Upper lobe of left lung (tissue), 6 donors: ENCODE measurements around the gene TMCC1. TPM values are rescaled to one million over a fixed set of nuclear protein-coding genes. Genes with fewer than 3 reads are reported as not detected.

Source experiments
- ATAC-seq, 2 donors: fragments of 200-7000 bp; cut with Tn5 transposase; one replicate each; pipeline ENCODE4 v1.9.1; 2022; ENCODE audit warnings: mild to moderate bottlenecking in 2 of 2, moderate library complexity in 2 of 2; ENCODE audit not compliant: low FRiP score in 2 of 2
- DNase-seq, 2 donors: peaks; one replicate each; pipeline ENCODE4 v3.0.0-alpha.2; 2019 to 2020
- H3K27ac ChIP-seq, 4 donors: fragments of 200-600 bp; sonication (generic); one replicate each; pipeline ENCODE4 v1.5.1; 2016 to 2019
- H3K27me3 ChIP-seq, 4 donors: fragments of 200-600 bp; sonication (generic); one replicate each; pipeline ENCODE4 v1.5.1; 2017 to 2019
- H3K36me3 ChIP-seq, 4 donors: fragments of 200-600 bp; sonication (generic); one replicate each; pipeline ENCODE4 v1.5.1; 2016 to 2019
- H3K4me1 ChIP-seq, 4 donors: fragments of 200-600 bp; sonication (generic); one replicate each; pipeline ENCODE4 v1.5.1; 2018 to 2019
- H3K4me3 ChIP-seq, 4 donors: fragments of 200-600 bp; sonication (generic); one replicate each; pipeline ENCODE4 v1.5.1; 2017 to 2019; ENCODE audit warnings: mild to moderate bottlenecking in 2 of 4, moderate library complexity in 1 of 4
- H3K9me3 ChIP-seq, 4 donors: fragments of 200-600 bp; sonication (generic); one replicate each; pipeline ENCODE4 v1.5.1; 2018 to 2019
- EP300 ChIP-seq, 4 donors: sonication (generic); formaldehyde crosslinking; IDR thresholded peaks; one replicate each; pipeline ENCODE4 v1.5.1; 2017; ENCODE audit warnings: antibody characterized with exemption in 4 of 4, control low read depth in 2 of 4
- POLR2A ChIP-seq, 4 donors: fragments of 450-650 bp; IDR thresholded peaks; one replicate each; pipeline ENCODE4 v1.5.1; 2016 to 2017; ENCODE audit warnings: antibody characterized with exemption in 4 of 4, mild to moderate bottlenecking in 2 of 4
- POLR2AphosphoS5 ChIP-seq, 2 donors: sonication (generic); formaldehyde crosslinking; IDR thresholded peaks; one replicate each; pipeline ENCODE4 v1.5.1; 2017; ENCODE audit warnings: antibody characterized with exemption in 2 of 2
- WGBS, 2 donors: methylation state at CpG; one replicate each; pipeline ENCODE4 v1.1.5; 2017 to 2018; 5-methylcytosine and 5-hydroxymethylcytosine counted together
- total RNA-seq, 6 donors: library from RNA; depleted of rRNA in 4 of 6; stranded (reverse); fragments of >200 nt in 4 of 6; gene quantifications; one replicate each; pipeline versions ENCODE4 v1.1.0 to v1.2.1, GENCODE V29; 2016 to 2021
- TF ChIP-seq, protein P1 (sequence below), 6 experiments: fragments of 450-650 bp in 4 of 6; fragments of 200-600 bp in 2 of 6; sonication (generic) in 2 of 6; IDR thresholded peaks; one replicate each; pipeline ENCODE4 v1.5.1; 2016 to 2019; ENCODE audit warnings: antibody characterized with exemption in 6 of 6
- donor health status: DM: no; HTN: no; CAD: no; lungs with moderate emphysema.
- donor health status: DM: no; HTN: yes; CAD: no; lungs with severe emphysema.

The TMCC1 gene
- total RNA-seq, 6 donors from 2014 or later = 16.9 to 39.2 (median 27.9) TPM

DNA sequence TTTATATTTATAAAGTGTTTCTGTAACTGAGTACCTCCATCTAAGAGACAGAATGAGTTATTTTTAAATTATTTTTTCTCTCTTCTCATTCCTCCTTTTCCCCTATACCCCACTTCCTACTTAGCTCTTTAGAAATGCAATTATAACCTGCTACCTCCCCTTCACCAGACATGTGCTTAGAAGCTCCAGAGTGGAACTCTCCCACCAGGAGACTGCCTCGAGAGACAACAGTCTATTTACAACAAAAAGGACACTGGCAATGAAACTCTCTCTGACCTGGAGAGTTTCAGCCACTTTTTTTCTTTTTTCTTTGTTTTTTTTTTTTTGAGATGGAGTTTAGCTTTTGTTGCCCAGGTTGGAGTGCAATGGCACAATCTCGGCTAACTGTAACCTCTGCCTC, 177.7 kb downstream of the TMCC1 start:
- no peak for TF ChIP-seq EP300 (IDR thresholded peaks at IDR 0.05)
- no peak for TF ChIP-seq POLR2A (IDR thresholded peaks at IDR 0.05)
- TF ChIP-seq, protein P1, sequence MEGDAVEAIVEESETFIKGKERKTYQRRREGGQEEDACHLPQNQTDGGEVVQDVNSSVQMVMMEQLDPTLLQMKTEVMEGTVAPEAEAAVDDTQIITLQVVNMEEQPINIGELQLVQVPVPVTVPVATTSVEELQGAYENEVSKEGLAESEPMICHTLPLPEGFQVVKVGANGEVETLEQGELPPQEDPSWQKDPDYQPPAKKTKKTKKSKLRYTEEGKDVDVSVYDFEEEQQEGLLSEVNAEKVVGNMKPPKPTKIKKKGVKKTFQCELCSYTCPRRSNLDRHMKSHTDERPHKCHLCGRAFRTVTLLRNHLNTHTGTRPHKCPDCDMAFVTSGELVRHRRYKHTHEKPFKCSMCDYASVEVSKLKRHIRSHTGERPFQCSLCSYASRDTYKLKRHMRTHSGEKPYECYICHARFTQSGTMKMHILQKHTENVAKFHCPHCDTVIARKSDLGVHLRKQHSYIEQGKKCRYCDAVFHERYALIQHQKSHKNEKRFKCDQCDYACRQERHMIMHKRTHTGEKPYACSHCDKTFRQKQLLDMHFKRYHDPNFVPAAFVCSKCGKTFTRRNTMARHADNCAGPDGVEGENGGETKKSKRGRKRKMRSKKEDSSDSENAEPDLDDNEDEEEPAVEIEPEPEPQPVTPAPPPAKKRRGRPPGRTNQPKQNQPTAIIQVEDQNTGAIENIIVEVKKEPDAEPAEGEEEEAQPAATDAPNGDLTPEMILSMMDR (IDR thresholded peaks at IDR 0.05) = no peak
- no peak for TF ChIP-seq POLR2AphosphoS5 (IDR thresholded peaks at IDR 0.05)
- 81 to 84% methylated on average over 2 of the region's 2 CpGs for WGBS, 2 donors
- no peak for ATAC-seq

GRCh38 chr3:129708328-129708861, 185.1 kb downstream of the TMCC1 start:
- Histone ChIP-seq H3K9me3 (no peaks in the 10 kb centered on the region), H3K36me3 (no peaks in the 10 kb centered on the region), H3K27me3 (no peaks in the 10 kb centered on the region), H3K27ac (no peak overlapping the region), H3K4me1 (peaks cover 0 to 5% (median 0%) of the 10 kb centered on the region in 4 donors), H3K4me3 (no peak overlapping the region)
- TF ChIP-seq POLR2AphosphoS5 (IDR thresholded peaks at IDR 0.05) (no peak), EP300 (IDR thresholded peaks at IDR 0.05) (no peak)
- ATAC-seq (no peak), DNase-seq (no peak)
- 94 to 100% methylated on average over 1 of the region's 1 CpG for WGBS, 2 donors

More for the DNA sequence above, 177.7 kb downstream of the TMCC1 start:
- no peaks in the 10 kb centered on the region for H3K36me3 ChIP-seq
- H3K27me3 ChIP-seq = no peaks in the 10 kb centered on the region
- no peak overlapping the region for H3K4me3 ChIP-seq
- DNase-seq = no peak
- no peak overlapping the region for H3K27ac ChIP-seq
- no peaks in the 10 kb centered on the region for H3K9me3 ChIP-seq
- peaks cover 0 to 9% (median 4%) of the 10 kb centered on the region in 4 donors for H3K4me1 ChIP-seq

DNA sequence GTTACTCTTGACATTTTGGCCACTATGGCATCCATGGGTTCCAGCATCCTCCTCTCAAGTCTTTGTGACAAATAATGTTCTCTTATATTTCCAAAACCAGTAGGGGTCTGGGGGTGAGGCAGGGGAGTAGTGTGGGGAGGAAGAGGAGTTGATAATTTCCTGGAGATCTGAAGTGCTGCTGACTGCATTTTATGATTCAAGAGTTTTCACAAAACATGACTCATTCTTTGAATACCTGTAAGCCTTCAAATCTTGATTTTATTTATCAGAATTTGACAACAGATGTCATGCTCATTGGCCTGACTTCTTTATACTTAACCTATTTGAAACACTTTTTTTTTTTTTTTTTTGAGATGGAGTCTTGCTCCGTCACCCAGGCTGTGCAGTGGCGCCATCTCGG, 188.2 kb downstream of the TMCC1 start:
- H3K4me3 ChIP-seq = no peak overlapping the region
- WGBS, 2 donors = 96 to 98% methylated on average over 3 of the region's 3 CpGs
- H3K27ac ChIP-seq = no peak overlapping the region
- peaks cover 0 to 5% (median 0%) of the 10 kb centered on the region in 4 donors for H3K4me1 ChIP-seq
- no peaks in the 10 kb centered on the region for H3K9me3 ChIP-seq
- TF ChIP-seq POLR2AphosphoS5 (IDR thresholded peaks at IDR 0.05) = no peak
- no peak for TF ChIP-seq EP300 (IDR thresholded peaks at IDR 0.05)
- TF ChIP-seq POLR2A (IDR thresholded peaks at IDR 0.05) = no peak
- TF ChIP-seq, protein P1 (IDR thresholded peaks at IDR 0.05) = no peak
- no peak for ATAC-seq
- no peak for DNase-seq
- no peaks in the 10 kb centered on the region for H3K36me3 ChIP-seq
- H3K27me3 ChIP-seq = no peaks in the 10 kb centered on the region

- Histone ChIP-seq H3K27ac (no peak overlapping the region), H3K27me3 (no peaks in the 10 kb centered on the region), H3K9me3 (no peaks in the 10 kb centered on the region), H3K4me1 (peaks cover 0 to 5% (median 0%) of the 10 kb centered on the region in 4 donors), H3K4me3 (no peak overlapping the region), H3K36me3 (no peaks in the 10 kb centered on the region)
- ATAC-seq (no peak), DNase-seq (no peak)
- TF ChIP-seq EP300 (IDR thresholded peaks at IDR 0.05) (no peak), POLR2AphosphoS5 (IDR thresholded peaks at IDR 0.05) (no peak), POLR2A (IDR thresholded peaks at IDR 0.05) (no peak)
- TF ChIP-seq, protein P1 (IDR thresholded peaks at IDR 0.05) = no peak
- WGBS, 2 donors = 80 to 85% methylated on average over 2 of the region's 2 CpGs
Measured at GRCh38 chr3:129703913-129704312, 189.6 kb downstream of the TMCC1 start.

- peaks cover 0 to 4% (median 0%) of the 10 kb centered on the region in 4 donors for H3K4me1 ChIP-seq
- no peaks in the 10 kb centered on the region for H3K27me3 ChIP-seq
- no peaks in the 10 kb centered on the region for H3K9me3 ChIP-seq
- 94 to 96% methylated on average over 10 of the region's 10 CpGs for WGBS, 2 donors
- H3K27ac ChIP-seq = no peak overlapping the region
- no peaks in the 10 kb centered on the region for H3K36me3 ChIP-seq
- TF ChIP-seq POLR2AphosphoS5 (IDR thresholded peaks at IDR 0.05) = no peak
- TF ChIP-seq, protein P1 (IDR thresholded peaks at IDR 0.05) = no peak
- TF ChIP-seq POLR2A (IDR thresholded peaks at IDR 0.05) = no peak
- no peak for TF ChIP-seq EP300 (IDR thresholded peaks at IDR 0.05)
- DNase-seq = no peak
- no peak for ATAC-seq
- no peak overlapping the region for H3K4me3 ChIP-seq
Measured at GRCh38 chr3:129702934-129703712, 190.4 kb downstream of the TMCC1 start.
